Measurements from ENCODE around the gene IDH3A. TPM values are rescaled to one million over a fixed set of nuclear protein-coding genes. Genes with fewer than 3 reads are reported as not detected.

The IDH3A gene
- total RNA-seq, 1 donor from 2014 or later, result 19.3 TPM

GRCh38 chr15:78146425-78147154 lies 2.6 kb upstream of the IDH3A start:
- Mint-ChIP-seq H3K4me1 (peaks cover 23% of the 10 kb centered on the region), H3K27me3 (ENCODE audit: insufficient read depth, low read depth) (peaks cover 2% of the 10 kb centered on the region), H3K9me3 (no peaks in the 10 kb centered on the region), H3K4me3 (no peak overlapping the region), H3K36me3 (peaks cover 2% of the 10 kb centered on the region), H3K27ac (no peak overlapping the region)
- Histone ChIP-seq H3K36me3 (no peaks in the 10 kb centered on the region), H3K4me1 (no peaks in the 10 kb centered on the region), H3K79me2 (ENCODE audit: low read depth) (no peaks in the 10 kb centered on the region), H3K9ac (no peak overlapping the region), H4K20me1 (ENCODE audit: low read depth) (peaks cover 9% of the 10 kb centered on the region), H3F3A (ENCODE audit: low read depth) (peaks cover 8% of the 10 kb centered on the region), H2AFZ (replicated peaks) (no peak overlapping the region), H3K27ac (no peak overlapping the region), H3K4me3 (no peak overlapping the region), H3K9me3 (ENCODE audit: low read depth) (no peaks in the 10 kb centered on the region), H3K4me2 (no peak overlapping the region), H3K27me3 (peaks cover 19% of the 10 kb centered on the region)
- TF ChIP-seq EZH2phosphoT487 (IDR thresholded peaks at IDR 0.05) (no peak), EZH2 (IDR thresholded peaks at IDR 0.05) (no peak), CTCF (IDR thresholded peaks at IDR 0.05) (no peak)
- DNase-seq (ENCODE audit: low spot score), result no peak

- Histone ChIP-seq H2AFZ (replicated peaks) (no peak overlapping the region), H3K4me3 (no peak overlapping the region), H3F3A (ENCODE audit: low read depth) (peaks cover 8% of the 10 kb centered on the region), H4K20me1 (ENCODE audit: low read depth) (peaks cover 9% of the 10 kb centered on the region), H3K36me3 (no peaks in the 10 kb centered on the region), H3K9me3 (ENCODE audit: low read depth) (no peaks in the 10 kb centered on the region), H3K27ac (no peak overlapping the region), H3K9ac (no peak overlapping the region), H3K79me2 (ENCODE audit: low read depth) (no peaks in the 10 kb centered on the region), H3K27me3 (peaks cover 19% of the 10 kb centered on the region), H3K4me1 (no peaks in the 10 kb centered on the region), H3K4me2 (no peak overlapping the region)
- no peak for DNase-seq (ENCODE audit: low spot score)
- Mint-ChIP-seq H3K4me1 (peaks cover 23% of the 10 kb centered on the region), H3K27me3 (ENCODE audit: insufficient read depth, low read depth) (peaks cover 2% of the 10 kb centered on the region), H3K36me3 (peaks cover 2% of the 10 kb centered on the region), H3K27ac (no peak overlapping the region), H3K9me3 (no peaks in the 10 kb centered on the region), H3K4me3 (peak overlapping the region; percentile 73)
- no peak for TF ChIP-seq EZH2 (IDR thresholded peaks at IDR 0.05)
- TF ChIP-seq CTCF (IDR thresholded peaks at IDR 0.05), result no peak
- TF ChIP-seq EZH2phosphoT487 (IDR thresholded peaks at IDR 0.05), result no peak
Measured at GRCh38 chr15:78147566-78147965, 1.6 kb upstream of the IDH3A start.

GRCh38 chr15:78148392-78149067 lies 632 bp upstream of the IDH3A start:
- peak; percentile 40 for DNase-seq (ENCODE audit: low spot score)
- no peaks in the 10 kb centered on the region for H3K36me3 ChIP-seq
- no peak for TF ChIP-seq CTCF (IDR thresholded peaks at IDR 0.05)
- TF ChIP-seq EZH2phosphoT487 (IDR thresholded peaks at IDR 0.05), result no peak
- no peak for TF ChIP-seq EZH2 (IDR thresholded peaks at IDR 0.05)
- Mint-ChIP-seq H3K36me3 (peaks cover 4% of the 10 kb centered on the region), H3K9me3 (no peaks in the 10 kb centered on the region), H3K4me3 (peak overlapping the region; percentile 93), H3K27me3 (ENCODE audit: insufficient read depth, low read depth) (peaks cover 2% of the 10 kb centered on the region), H3K4me1 (peaks cover 23% of the 10 kb centered on the region), H3K27ac (peak overlapping the region; percentile 22)
- H3K9me3 ChIP-seq (ENCODE audit: low read depth), result no peaks in the 10 kb centered on the region
- peaks cover 8% of the 10 kb centered on the region for H3F3A ChIP-seq (ENCODE audit: low read depth)
- H3K4me2 ChIP-seq, result peak overlapping the region; percentile 78
- no peak overlapping the region for H3K27ac ChIP-seq
- H2AFZ ChIP-seq (replicated peaks), result peak overlapping the region; percentile 23
- H4K20me1 ChIP-seq (ENCODE audit: low read depth), result peaks cover 12% of the 10 kb centered on the region
- peak overlapping the region; percentile 93 for H3K4me3 ChIP-seq
- H3K79me2 ChIP-seq (ENCODE audit: low read depth), result no peaks in the 10 kb centered on the region
- H3K4me1 ChIP-seq, result no peaks in the 10 kb centered on the region
- peaks cover 19% of the 10 kb centered on the region for H3K27me3 ChIP-seq
- peak overlapping the region; percentile 28 for H3K9ac ChIP-seq

Data from neural progenitor cell (in vitro differentiated cells).